Fibroblast of lung (primary cell): ENCODE data around the gene RNF123. TPM values are rescaled to one million over a fixed set of nuclear protein-coding genes. Genes with fewer than 3 reads are reported as not detected.

Source experiments
- DNase-seq, 2 donors: peaks; one replicate each; pipeline versions ENCODE4 v3.0.0 to v3.0.0-alpha.2; 2010; ENCODE audit warnings: low read depth in 2 of 2
- H2AFZ ChIP-seq: 2 replicates; pipeline ENCODE4 v1.5.1; 2012; ENCODE audit warnings: low read length, control low read depth, inconsistent platforms
- H3K27ac ChIP-seq: 2 replicates; pipeline ENCODE4 v1.5.1; 2011; ENCODE audit warnings: low read length, control low read depth; ENCODE audit not compliant: insufficient read depth
- H3K27me3 ChIP-seq: 2 replicates; pipeline ENCODE4 v1.5.1; 2011; ENCODE audit warnings: mild to moderate bottlenecking, low read length; ENCODE audit not compliant: control insufficient read depth, insufficient read depth
- H3K36me3 ChIP-seq: 2 replicates; pipeline ENCODE4 v1.5.1; 2011; ENCODE audit warnings: low read length; ENCODE audit not compliant: control insufficient read depth, insufficient read depth
- H3K4me1 ChIP-seq: 2 replicates; pipeline ENCODE4 v1.5.1; 2011; ENCODE audit warnings: low read length; ENCODE audit not compliant: control insufficient read depth, insufficient read depth; ENCODE audit errors: extremely low read depth
- H3K4me2 ChIP-seq: 2 replicates; pipeline ENCODE4 v1.5.1; 2011; ENCODE audit warnings: low read length, control low read depth; ENCODE audit not compliant: insufficient read depth; ENCODE audit errors: extremely low read depth
- H3K4me3 ChIP-seq, 4 experiments: fragments of 200-600 bp in 1 of 4; sonication (generic) in 1 of 4; replicated peaks in 1 of 4; 2 replicates each; pipeline ENCODE4 v1.5.1; 2011 to 2016; ENCODE audit warnings: low read length in 4 of 4, low read depth in 3 of 4, mild to moderate bottlenecking in 3 of 4, control low read depth in 2 of 4, inconsistent platforms in 1 of 4, mixed read lengths in 1 of 4; ENCODE audit not compliant: insufficient read depth in 1 of 4; ENCODE audit errors: control extremely low read depth in 1 of 4
- H3K79me2 ChIP-seq: 2 replicates; pipeline ENCODE4 v1.5.1; 2012; ENCODE audit warnings: mild to moderate bottlenecking, low read length, inconsistent platforms; ENCODE audit not compliant: control insufficient read depth, insufficient read depth
- H3K9ac ChIP-seq: 2 replicates; pipeline ENCODE4 v1.5.1; 2011; ENCODE audit warnings: mild to moderate bottlenecking, low read length, control low read depth; ENCODE audit not compliant: insufficient read depth
- H3K9me3 ChIP-seq: 2 replicates; pipeline ENCODE4 v1.5.1; 2012; ENCODE audit warnings: low read depth, low read length; ENCODE audit not compliant: control insufficient read depth, insufficient read depth
- H4K20me1 ChIP-seq: 2 replicates; pipeline ENCODE4 v1.5.1; 2011; ENCODE audit warnings: low read length; ENCODE audit not compliant: control insufficient read depth, insufficient read depth; ENCODE audit errors: extremely low read depth
- EZH2 ChIP-seq: IDR thresholded peaks from 2 replicates; pipeline ENCODE4 v1.5.1; 2012; ENCODE audit warnings: low read length, control low read depth, mild to moderate bottlenecking; ENCODE audit errors: missing control alignments
- polyA plus RNA-seq, 2 donors: library from polyadenylated mRNA; depleted of rRNA in 1 of 2; stranded (reverse) in 1 of 2; unstranded in 1 of 2; fragments of >200 nt; gene quantifications; 2 replicates each; pipeline ENCODE4 v1.2.1, GENCODE V29; 2011 to 2012; ENCODE audit warnings: missing spikeins in 1 of 2
- total RNA-seq: library from RNA; depleted of rRNA; stranded (reverse); fragments of >200 nt; gene quantifications from 2 replicates; pipeline ENCODE4 v1.2.1, GENCODE V29; 2014
- TF ChIP-seq, protein P1 (sequence below), 2 donors: IDR thresholded peaks in 1 of 2; conservative IDR thresholded peaks in 1 of 2; 1 replicate in 1 of 2; 2 replicates in 1 of 2; pipeline ENCODE4 v1.5.1; 2011 to 2012; ENCODE audit warnings: low read length in 2 of 2, control low read depth in 1 of 2, inconsistent platforms in 1 of 2, low read depth in 1 of 2, mild to moderate bottlenecking in 1 of 2

Gene RNF123
- total and polyA plus RNA-seq, 2 donors (not counting 1 experiment from before 2014, with no cell fraction given): 16.5 to 27.1 TPM

- DNase-seq: no peak
- no peaks in the 10 kb centered on the region for H4K20me1 ChIP-seq
- H3K36me3 ChIP-seq: no peaks in the 10 kb centered on the region
Observed at GRCh38 chr3:49663831-49664230, 25.5 kb upstream of the RNF123 start.

DNA sequence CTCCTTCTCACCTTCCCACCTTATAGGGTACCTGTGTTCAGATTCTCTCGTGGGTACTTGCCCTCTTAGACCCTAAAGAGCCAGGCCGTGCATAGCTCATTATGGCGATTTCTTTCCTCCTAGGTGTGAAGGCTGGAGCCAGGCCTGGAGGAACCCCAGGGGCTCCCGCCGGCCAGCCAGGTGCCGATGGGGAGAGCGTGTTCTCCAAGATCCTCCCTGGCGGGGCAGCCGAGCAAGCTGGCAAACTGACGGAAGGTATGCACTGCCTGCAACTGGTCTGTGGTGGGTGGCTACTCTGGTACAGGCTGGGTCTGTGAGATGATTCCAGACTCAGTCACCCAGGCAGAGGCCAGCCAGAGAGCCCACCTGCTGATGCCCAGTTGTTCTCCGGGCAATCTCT lies 25.1 kb upstream of the RNF123 start:
- Histone ChIP-seq H3K27me3 (peaks cover 6% of the 10 kb centered on the region), H3K4me3 (no peak overlapping the region), H3K9ac (no peak overlapping the region), H4K20me1 (no peaks in the 10 kb centered on the region), H3K36me3 (no peaks in the 10 kb centered on the region), H3K9me3 (no peaks in the 10 kb centered on the region), H3K4me1 (no peaks in the 10 kb centered on the region), H3K79me2 (no peaks in the 10 kb centered on the region), H2AFZ (no peak overlapping the region), H3K27ac (no peak overlapping the region), H3K4me2 (no peak overlapping the region)
- DNase-seq: no peak
- no peak for TF ChIP-seq EZH2
- TF ChIP-seq, protein P1, sequence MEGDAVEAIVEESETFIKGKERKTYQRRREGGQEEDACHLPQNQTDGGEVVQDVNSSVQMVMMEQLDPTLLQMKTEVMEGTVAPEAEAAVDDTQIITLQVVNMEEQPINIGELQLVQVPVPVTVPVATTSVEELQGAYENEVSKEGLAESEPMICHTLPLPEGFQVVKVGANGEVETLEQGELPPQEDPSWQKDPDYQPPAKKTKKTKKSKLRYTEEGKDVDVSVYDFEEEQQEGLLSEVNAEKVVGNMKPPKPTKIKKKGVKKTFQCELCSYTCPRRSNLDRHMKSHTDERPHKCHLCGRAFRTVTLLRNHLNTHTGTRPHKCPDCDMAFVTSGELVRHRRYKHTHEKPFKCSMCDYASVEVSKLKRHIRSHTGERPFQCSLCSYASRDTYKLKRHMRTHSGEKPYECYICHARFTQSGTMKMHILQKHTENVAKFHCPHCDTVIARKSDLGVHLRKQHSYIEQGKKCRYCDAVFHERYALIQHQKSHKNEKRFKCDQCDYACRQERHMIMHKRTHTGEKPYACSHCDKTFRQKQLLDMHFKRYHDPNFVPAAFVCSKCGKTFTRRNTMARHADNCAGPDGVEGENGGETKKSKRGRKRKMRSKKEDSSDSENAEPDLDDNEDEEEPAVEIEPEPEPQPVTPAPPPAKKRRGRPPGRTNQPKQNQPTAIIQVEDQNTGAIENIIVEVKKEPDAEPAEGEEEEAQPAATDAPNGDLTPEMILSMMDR (conservative IDR thresholded peaks at IDR 0.05 in 1 of 2, IDR thresholded peaks at IDR 0.05 in 1 of 2; ENCODE audit: low read depth in 1 of 2, low read length in 2 of 2): no peak

More at GRCh38 chr3:49663831-49664230, 25.5 kb upstream of the RNF123 start:
- Histone ChIP-seq H2AFZ (no peak overlapping the region), H3K27ac (no peak overlapping the region), H3K4me2 (no peak overlapping the region), H3K27me3 (peaks cover 6% of the 10 kb centered on the region), H3K9ac (no peak overlapping the region), H3K4me1 (no peaks in the 10 kb centered on the region), H3K4me3 (no peak overlapping the region), H3K79me2 (no peaks in the 10 kb centered on the region), H3K9me3 (no peaks in the 10 kb centered on the region)
- no peak for TF ChIP-seq EZH2
- TF ChIP-seq, protein P1 (conservative IDR thresholded peaks at IDR 0.05 in 1 of 2, IDR thresholded peaks at IDR 0.05 in 1 of 2; ENCODE audit: low read depth in 1 of 2, low read length in 2 of 2): no peak

DNA sequence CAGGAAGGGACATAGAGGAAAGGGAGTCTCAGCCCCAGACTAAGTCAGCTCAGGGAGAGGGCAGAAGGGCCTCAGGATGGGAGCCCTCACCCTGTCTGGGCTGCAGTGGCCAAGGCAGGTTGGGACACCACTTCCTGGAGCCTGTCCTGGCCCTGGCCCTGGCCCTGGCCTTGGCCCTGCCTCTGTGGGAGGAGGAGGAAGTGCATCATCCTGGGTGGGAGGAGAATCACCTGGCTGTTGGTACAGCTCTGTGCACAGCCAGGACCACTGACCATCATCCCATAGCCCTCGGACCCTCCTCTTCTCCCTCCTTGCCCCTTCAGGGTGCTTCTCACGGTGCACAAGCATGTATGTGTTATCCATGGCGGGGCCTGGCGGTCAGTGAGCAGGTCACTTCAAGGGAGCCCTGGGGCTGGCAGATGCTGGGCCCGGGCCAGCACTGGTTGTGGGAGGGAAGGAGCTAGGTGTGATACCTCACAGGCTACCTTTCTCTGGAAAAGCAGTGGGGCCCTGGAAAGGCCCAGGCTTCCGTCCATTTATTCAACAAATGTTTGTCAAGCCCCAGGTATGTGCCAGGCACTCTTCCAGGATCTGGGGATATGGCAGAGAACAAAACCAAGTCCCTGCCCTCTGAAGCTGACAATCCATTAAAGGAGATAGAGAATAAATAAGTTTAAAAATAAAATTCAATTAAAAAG lies 23.4 kb upstream of the RNF123 start:
- TF ChIP-seq, protein P1 (conservative IDR thresholded peaks at IDR 0.05 in 1 of 2, IDR thresholded peaks at IDR 0.05 in 1 of 2; ENCODE audit: low read depth in 1 of 2, low read length in 2 of 2): no peak
- no peak for TF ChIP-seq EZH2
- Histone ChIP-seq H3K36me3 (no peaks in the 10 kb centered on the region), H4K20me1 (no peaks in the 10 kb centered on the region), H3K4me2 (no peak overlapping the region), H3K27me3 (peaks cover 6% of the 10 kb centered on the region), H3K79me2 (no peaks in the 10 kb centered on the region), H3K9me3 (no peaks in the 10 kb centered on the region), H3K9ac (no peak overlapping the region), H3K4me1 (no peaks in the 10 kb centered on the region), H3K4me3 (no peak overlapping the region), H3K27ac (no peak overlapping the region), H2AFZ (no peak overlapping the region)
- no peak for DNase-seq
